Measurements from ENCODE around the gene HSH2D.
"Not testable (repeated sequence)": the region's sequence is repeated elsewhere in the genome, so short reads cannot be mapped to it uniquely, and the experiment has no call there.

HSH2D gene

GRCh38 chr19:16143399-16144215 is at the start of gene HSH2D:
Gene HSH2D, plus strand, starts transcription at chr19:16143685. Its CDS starts 5,066 bp downstream, at chr19:16148751.
- DNase-seq = peak; percentile 77

GRCh38 chr19:16094360-16095070 is 49.0 kb upstream of the HSH2D start:
- no peak for DNase-seq

GRCh38 chr19:16095071-16095571 is 48.4 kb upstream of the HSH2D start:
- DNase-seq = no peak

- no peak for DNase-seq
Observed at GRCh38 chr19:16096280-16096855, 47.1 kb upstream of the HSH2D start.

GRCh38 chr19:16098416-16098768 is 45.1 kb upstream of the HSH2D start:
- no peak for DNase-seq

GRCh38 chr19:16098821-16099220 is 44.7 kb upstream of the HSH2D start:
- no peak for DNase-seq

- not testable (repeated sequence) for DNase-seq
Observed at GRCh38 chr19:16099314-16099965, 44.0 kb upstream of the HSH2D start.

- DNase-seq = no peak
Observed at GRCh38 chr19:16100524-16100923, 43.0 kb upstream of the HSH2D start.

- DNase-seq = no peak
Observed at GRCh38 chr19:16104722-16105121, 38.8 kb upstream of the HSH2D start.

GRCh38 chr19:16106121-16106520 is 37.4 kb upstream of the HSH2D start:
- no peak for DNase-seq

GRCh38 chr19:16111160-16111908 is 32.2 kb upstream of the HSH2D start, which contains the start of gene RAB8A:
Gene RAB8A, plus strand, starts transcription at chr19:16111889. Its CDS starts 13 bp downstream, at chr19:16111902.
- peak; percentile 100 for DNase-seq

GRCh38 chr19:16111909-16112752 is 31.4 kb upstream of the HSH2D start:
- DNase-seq = no peak

GRCh38 chr19:16112778-16113177 is 30.7 kb upstream of the HSH2D start:
- DNase-seq = peak; percentile 15

- no peak for DNase-seq
Observed at GRCh38 chr19:16113727-16114126, 29.8 kb upstream of the HSH2D start.

GRCh38 chr19:16115301-16116039 is 28.0 kb upstream of the HSH2D start:
- no peak for DNase-seq

GRCh38 chr19:16116067-16116466 is 27.4 kb upstream of the HSH2D start:
- no peak for DNase-seq

GRCh38 chr19:16117594-16118033 is 25.9 kb upstream of the HSH2D start:
- DNase-seq = no peak

GRCh38 chr19:16118489-16119033 is 24.9 kb upstream of the HSH2D start:
- peak; percentile 83 for DNase-seq

- peak; percentile 38 for DNase-seq
Observed at GRCh38 chr19:16119075-16119857, 24.2 kb upstream of the HSH2D start.
